Activated naive CD4-positive, alpha-beta T cell treated with anti-CD3 and anti-CD28 coated beads for 36 hours (primary cell): ENCODE results near the gene ABHD8. TPM values are rescaled to one million over a fixed set of nuclear protein-coding genes. Genes with fewer than 3 reads are reported as not detected.
"Not testable (repeated sequence)": the region's sequence is repeated elsewhere in the genome, so short reads cannot be mapped to it uniquely, and the experiment has no call there.

ENCODE experiments used
- CTCF ChIA-PET: fragments of 350-600 bp; sonication (Branson Sonifier 250); formaldehyde crosslinking; loops from one replicate; lab custom pipeline; 2021; ENCODE audit warnings: antibody characterized with exemption; lab: Charles Lee
- DNase-seq: peaks from one replicate; pipeline ENCODE4 v3.0.0-alpha.2; 2020
- H3K27ac Mint-ChIP-seq: one replicate; pipeline ENCODE4 v1.8.0; 2021; ENCODE audit warnings: mild to moderate bottlenecking, mixed read lengths
- H3K27me3 Mint-ChIP-seq: one replicate; pipeline ENCODE4 v1.8.0; 2021; ENCODE audit warnings: low read depth, mixed read lengths
- H3K36me3 Mint-ChIP-seq: one replicate; pipeline ENCODE4 v1.8.0; 2021; ENCODE audit warnings: low read depth, mixed read lengths
- H3K4me1 Mint-ChIP-seq: one replicate; pipeline ENCODE4 v1.8.0; 2021; ENCODE audit warnings: low read depth, mixed read lengths
- H3K4me3 Mint-ChIP-seq: one replicate; pipeline ENCODE4 v1.8.0; 2021; ENCODE audit warnings: mild to moderate bottlenecking, moderate library complexity, mixed read lengths
- H3K9me3 Mint-ChIP-seq: one replicate; pipeline ENCODE4 v1.8.0; 2021; ENCODE audit warnings: mixed read lengths
- intact Hi-C: fragments of 100-400 bp; cut with micrococcal nuclease; formaldehyde crosslinking; loops from one replicate; pipeline ENCODE4 v1.15.1; 2023
- total RNA-seq, 2 experiments: library from RNA; stranded (reverse); gene quantifications; one replicate each; pipeline ENCODE4 v1.2.3, GENCODE V29; 2021

Gene ABHD8
- total RNA-seq, 2 experiments from 2014 or later = 4.1 to 4.4 TPM

DNA sequence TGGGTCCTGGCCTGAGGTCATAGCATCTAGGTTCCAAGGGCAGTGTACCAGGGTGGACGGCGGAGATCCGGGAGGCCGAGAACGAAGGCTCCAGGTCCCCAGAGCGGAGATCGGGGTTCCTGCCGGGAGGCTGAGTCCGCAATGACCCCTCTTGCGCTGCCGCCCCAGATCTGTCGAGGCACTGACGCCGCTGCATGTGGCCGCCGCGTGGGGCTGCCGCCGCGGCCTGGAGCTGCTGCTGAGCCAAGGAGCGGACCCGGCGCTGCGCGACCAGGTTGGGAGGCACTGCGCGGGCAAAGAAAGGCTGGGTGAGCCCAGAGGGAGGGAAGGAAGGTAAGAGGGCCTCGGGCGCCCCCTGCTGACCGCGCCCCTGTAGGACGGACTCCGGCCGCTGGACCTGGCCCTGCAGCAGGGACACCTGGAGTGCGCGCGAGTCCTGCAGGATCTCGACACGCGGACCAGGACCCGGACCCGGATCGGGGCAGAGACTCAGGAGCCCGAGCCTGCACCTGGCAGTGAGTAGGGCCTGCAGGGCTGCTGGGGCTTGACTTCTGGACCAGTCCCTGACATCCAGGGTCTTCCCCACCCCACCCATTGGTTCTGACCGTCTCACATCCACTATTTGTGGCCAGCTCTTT lies 20.6 kb downstream of the ABHD8 start:
- peak overlapping the region; percentile 85 for H3K4me3 Mint-ChIP-seq
- H3K27ac Mint-ChIP-seq = no peak overlapping the region
- no peaks in the 10 kb centered on the region for H3K9me3 Mint-ChIP-seq
- H3K4me1 Mint-ChIP-seq = peaks cover 13% of the 10 kb centered on the region
- H3K36me3 Mint-ChIP-seq = peaks cover 17% of the 10 kb centered on the region
- intact Hi-C loops = loop anchor here (1.0 to 10.0 kb wide), 7 partner anchors 21 to 568 kb away; partner anchors contain the start of genes NWD1 and USE1
- no peaks in the 10 kb centered on the region for H3K27me3 Mint-ChIP-seq
- DNase-seq = peak; percentile 87
- CTCF ChIA-PET = interaction anchor here (0.5 to 6.2 kb wide), 13 partner anchors 10 to 294 kb away, joined by 3 to 59 read pairs (median 4); partner anchors contain the start of genes BABAM1, OCEL1, USE1 and USHBP1

DNA sequence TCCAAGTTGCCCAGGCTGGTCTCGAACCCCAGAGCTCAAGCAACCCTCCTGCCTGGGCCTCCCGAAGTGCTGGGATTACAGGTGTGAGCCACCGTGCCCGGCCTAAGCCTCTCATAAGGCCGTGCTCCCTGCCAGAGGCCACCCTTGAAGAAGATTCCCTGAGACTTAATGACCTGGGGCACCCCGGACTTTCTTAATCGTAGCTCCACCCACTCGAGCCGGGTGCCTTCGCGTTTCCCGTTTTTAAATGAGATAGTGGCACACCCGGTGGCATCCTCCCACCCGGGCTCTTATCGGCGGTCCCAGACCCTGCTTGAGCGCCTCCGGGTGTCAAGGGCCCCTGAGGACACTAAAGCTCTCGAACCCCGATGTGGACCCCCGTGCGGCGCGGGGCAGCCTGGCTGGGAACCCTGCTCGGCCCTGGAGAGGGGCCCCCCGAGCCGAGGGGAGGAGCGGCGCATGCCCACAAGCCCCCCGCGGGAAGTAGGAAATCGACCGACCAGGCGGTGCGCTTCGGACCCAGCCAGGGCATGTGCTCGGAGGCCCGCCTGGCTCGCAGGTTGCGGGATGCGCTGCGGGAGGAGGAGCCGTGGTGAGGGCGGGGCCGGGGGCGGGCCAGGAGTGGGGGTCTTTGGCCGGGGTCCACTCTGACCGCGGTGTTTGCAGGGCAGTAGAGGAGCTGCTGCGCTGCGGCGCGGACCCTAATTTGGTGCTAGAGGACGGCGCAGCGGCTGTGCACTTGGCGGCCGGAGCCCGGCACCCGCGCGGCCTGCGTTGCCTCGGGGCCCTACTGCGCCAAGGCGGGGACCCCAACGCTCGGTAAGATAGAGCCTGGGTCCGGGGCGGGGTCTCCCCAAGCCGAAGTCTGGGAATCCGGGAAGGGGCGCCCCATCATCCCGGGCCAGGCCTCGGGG lies 21.6 kb downstream of the ABHD8 start, which contains the start of gene ANKLE1:
Gene ANKLE1 (plus strand): TSS at position 511 of the 914 bp plus-strand sequence. CDS start 20 bp downstream, at position 531.
- H3K4me3 Mint-ChIP-seq = peak within 1 kb of the TSS; percentile 85
- CTCF ChIA-PET = interaction anchor here (0.5 to 6.2 kb wide), 13 partner anchors 11 to 213 kb away, joined by 3 to 59 read pairs (median 3); partner anchors contain the start of genes BABAM1, OCEL1, USE1 and USHBP1
- peaks cover 19% of the 10 kb centered on the region for H3K36me3 Mint-ChIP-seq
- intact Hi-C loops = loop anchor here (1.0 to 10.0 kb wide), 7 partner anchors 20 to 567 kb away; partner anchors contain the start of genes NWD1 and USE1
- peaks cover 13% of the 10 kb centered on the region for H3K4me1 Mint-ChIP-seq
- peak; percentile 54 for DNase-seq
- no peak within 1 kb of the TSS for H3K27ac Mint-ChIP-seq
- no peaks in the 10 kb centered on the region for H3K9me3 Mint-ChIP-seq
- no peaks in the 10 kb centered on the region for H3K27me3 Mint-ChIP-seq

DNA sequence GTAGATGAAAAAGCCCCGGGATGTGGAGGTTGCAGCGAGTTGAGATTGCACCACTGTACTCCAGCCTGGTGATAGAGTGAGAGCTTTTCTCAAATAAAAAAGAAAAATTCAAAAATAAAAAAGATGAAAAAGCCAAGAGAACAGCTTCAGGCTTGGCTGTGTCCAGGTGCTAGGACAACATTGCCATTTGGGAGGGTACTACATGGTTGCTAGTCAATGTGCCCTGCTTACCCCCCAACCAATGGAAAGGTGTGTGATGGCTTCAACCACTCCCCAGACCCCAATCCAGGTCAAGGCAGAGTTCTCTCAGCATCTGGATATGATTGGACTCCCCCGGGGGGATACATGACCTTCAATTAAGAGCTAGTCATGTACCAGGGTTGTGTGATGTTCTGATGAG lies 23.8 kb downstream of the ABHD8 start:
- no peak for DNase-seq
- Mint-ChIP-seq H3K27ac (no peak overlapping the region), H3K4me3 (no peak overlapping the region), H3K27me3 (no peaks in the 10 kb centered on the region), H3K36me3 (peaks cover 22% of the 10 kb centered on the region), H3K9me3 (no peaks in the 10 kb centered on the region), H3K4me1 (peaks cover 13% of the 10 kb centered on the region)
- intact Hi-C loops = no loop called here
- CTCF ChIA-PET = interaction anchor here (5.2 to 6.2 kb wide), 2 partner anchors 14 to 20 kb away, joined by 38 to 59 read pairs; partner anchors contain the start of genes BABAM1 and USHBP1

DNA sequence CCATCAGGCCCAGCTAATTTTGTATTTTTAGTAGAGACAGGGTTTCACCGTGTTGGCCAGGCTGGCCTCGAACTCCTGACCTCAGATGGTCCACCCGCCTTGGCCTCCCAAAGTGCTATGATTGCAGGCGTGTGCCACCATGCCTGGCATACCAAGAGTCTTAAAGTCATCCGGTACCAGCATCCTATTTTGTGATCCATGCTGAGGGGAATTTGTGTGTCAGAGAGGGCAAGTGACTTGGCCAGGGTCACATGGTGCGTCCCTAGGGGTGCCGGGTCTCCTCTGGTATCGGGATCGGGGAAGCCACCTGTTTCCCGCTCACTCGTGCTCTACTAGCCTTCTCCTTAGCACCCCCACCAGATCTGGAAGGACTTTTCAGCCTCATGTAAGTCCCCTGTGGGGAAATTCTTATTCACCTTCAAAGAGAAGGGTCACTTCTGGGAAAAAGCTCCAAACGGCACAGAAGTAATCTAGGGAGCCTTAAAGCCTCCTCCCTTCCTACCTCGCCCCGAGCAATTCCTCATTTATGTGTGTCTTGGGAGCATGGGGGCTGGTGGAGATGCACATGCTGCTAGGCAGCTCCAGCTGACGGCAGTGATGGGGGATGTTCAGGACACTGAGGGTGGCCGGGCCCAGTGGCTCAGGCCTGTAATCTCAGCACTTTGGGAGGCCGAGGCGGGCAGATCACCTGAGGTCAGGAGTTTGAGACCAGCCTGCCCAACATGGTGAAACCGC lies 27.6 kb downstream of the ABHD8 start:
- H3K4me3 Mint-ChIP-seq = no peak overlapping the region
- CTCF ChIA-PET = no interaction called here
- no peaks in the 10 kb centered on the region for H3K4me1 Mint-ChIP-seq
- H3K27ac Mint-ChIP-seq = no peak overlapping the region
- DNase-seq = no peak
- no peaks in the 10 kb centered on the region for H3K27me3 Mint-ChIP-seq
- peaks cover 19% of the 10 kb centered on the region for H3K36me3 Mint-ChIP-seq
- H3K9me3 Mint-ChIP-seq = no peaks in the 10 kb centered on the region
- intact Hi-C loops = no loop called here

DNA sequence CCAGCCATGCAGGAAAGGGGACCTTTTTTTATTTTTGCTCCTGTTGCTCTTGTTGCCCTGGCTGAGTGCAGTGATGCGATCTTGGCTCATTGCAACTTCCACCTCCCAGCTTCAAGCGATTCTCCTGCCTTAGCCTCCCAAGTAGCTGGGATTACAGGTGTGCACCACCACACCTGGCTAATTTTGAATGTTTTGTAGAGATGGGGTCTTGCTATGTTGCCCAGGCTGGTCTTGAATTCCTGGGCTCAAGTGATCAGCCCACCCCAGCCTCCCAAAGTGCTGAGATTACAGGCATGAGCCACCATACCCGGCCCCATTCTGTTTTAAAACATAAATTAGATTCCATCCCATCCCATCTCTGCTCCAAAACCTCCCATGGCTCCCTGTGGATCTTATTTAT lies 28.3 kb downstream of the ABHD8 start:
- intact Hi-C loops, H3K4me1 Mint-ChIP-seq, H3K4me3 Mint-ChIP-seq, H3K27me3 Mint-ChIP-seq, CTCF ChIA-PET, H3K27ac Mint-ChIP-seq, H3K9me3 Mint-ChIP-seq, DNase-seq: not testable (repeated sequence)
- H3K36me3 Mint-ChIP-seq = peaks cover 23% of the 10 kb centered on the region

DNA sequence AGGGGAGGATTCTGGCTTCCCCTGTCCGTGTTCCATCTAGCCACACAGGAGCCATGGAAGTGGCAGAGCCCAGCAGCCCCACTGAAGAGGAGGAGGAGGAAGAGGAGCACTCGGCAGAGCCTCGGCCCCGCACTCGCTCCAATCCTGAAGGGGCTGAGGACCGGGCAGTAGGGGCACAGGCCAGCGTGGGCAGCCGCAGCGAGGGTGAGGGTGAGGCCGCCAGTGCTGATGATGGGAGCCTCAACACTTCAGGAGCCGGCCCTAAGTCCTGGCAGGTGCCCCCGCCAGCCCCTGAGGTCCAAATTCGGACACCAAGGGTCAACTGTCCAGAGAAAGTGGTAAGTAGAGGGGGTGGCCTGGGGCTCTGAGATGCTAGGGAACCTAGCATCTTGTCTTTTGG lies 34.5 kb downstream of the ABHD8 start:
- CTCF ChIA-PET = interaction anchor here (0.6 to 0.7 kb wide), 3 partner anchors 34 to 554 kb away, joined by 3 to 4 read pairs (median 3); partner anchors contain the start of gene CCDC194
- Mint-ChIP-seq H3K27me3 (no peaks in the 10 kb centered on the region), H3K9me3 (no peaks in the 10 kb centered on the region), H3K4me1 (peaks cover 20% of the 10 kb centered on the region), H3K4me3 (peak overlapping the region; percentile 41), H3K36me3 (peaks cover 12% of the 10 kb centered on the region), H3K27ac (no peak overlapping the region)
- intact Hi-C loops = loop anchor here (5.0 kb wide), 1 partner anchor 441 kb away; the partner anchor contains the start of gene SIN3B
- DNase-seq = no peak

DNA sequence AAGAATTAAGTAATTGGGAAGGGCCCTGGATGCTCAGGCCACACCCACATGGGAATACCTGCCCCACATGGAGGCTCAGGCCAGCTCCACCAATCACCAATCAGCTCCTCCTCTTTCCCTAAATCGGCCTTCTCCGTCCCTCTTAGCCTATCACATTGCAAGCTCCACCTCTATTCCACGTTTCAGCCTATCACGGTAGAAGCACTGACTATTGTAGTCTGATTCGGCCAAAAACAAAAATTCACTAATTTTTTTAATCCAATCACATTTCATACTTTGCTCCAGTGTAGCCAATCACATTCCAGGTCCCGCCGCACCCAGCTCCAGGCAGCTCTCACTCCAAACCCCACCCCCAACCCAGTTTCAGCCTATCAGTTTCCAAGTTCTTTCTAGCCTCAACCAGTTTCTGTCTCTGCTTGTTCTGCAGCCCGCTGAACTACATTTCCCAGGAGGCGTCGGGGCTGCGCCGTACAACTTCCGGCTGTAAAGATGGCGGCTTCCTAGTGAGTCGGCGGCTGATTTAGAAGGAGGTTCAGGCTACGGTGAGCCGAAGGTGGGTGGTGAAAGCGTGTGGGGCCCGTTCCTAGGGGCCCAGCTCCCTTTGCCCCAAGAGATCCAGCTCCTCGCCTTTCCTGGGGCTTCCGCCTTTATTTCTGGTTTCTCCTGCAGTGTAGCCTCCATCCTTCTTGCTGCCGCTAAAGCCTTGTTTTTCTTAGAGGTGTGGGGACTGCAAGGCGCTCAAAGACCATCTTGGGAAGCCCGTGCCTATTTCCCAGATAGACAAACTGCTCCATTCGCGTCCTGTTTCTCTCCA lies 36.0 kb downstream of the ABHD8 start, which contains the start of gene BABAM1:
Gene BABAM1 (plus strand): TSS at position 469 of the 814 bp plus-strand sequence. CDS start 1,364 bp downstream, outside the sequence.
- peak within 1 kb of the TSS; percentile 87 for H3K4me3 Mint-ChIP-seq
- peaks cover 9% of the 10 kb centered on the region for H3K36me3 Mint-ChIP-seq
- intact Hi-C loops = loop anchor here (1.0 to 5.0 kb wide), 8 partner anchors 21 to 440 kb away; partner anchors contain the start of genes GTPBP3, HAUS8, MRPL34 and MYO9B
- peak; percentile 99 for DNase-seq
- CTCF ChIA-PET = interaction anchor here (0.5 to 5.3 kb wide), 9 partner anchors 9 to 212 kb away, joined by 3 to 38 read pairs (median 3); partner anchors contain the start of genes ANKLE1 and DDA1
- H3K27ac Mint-ChIP-seq = peak within 1 kb of the TSS; percentile 85
- peaks cover 20% of the 10 kb centered on the region for H3K4me1 Mint-ChIP-seq
- H3K27me3 Mint-ChIP-seq = no peaks in the 10 kb centered on the region
- H3K9me3 Mint-ChIP-seq = no peaks in the 10 kb centered on the region

DNA sequence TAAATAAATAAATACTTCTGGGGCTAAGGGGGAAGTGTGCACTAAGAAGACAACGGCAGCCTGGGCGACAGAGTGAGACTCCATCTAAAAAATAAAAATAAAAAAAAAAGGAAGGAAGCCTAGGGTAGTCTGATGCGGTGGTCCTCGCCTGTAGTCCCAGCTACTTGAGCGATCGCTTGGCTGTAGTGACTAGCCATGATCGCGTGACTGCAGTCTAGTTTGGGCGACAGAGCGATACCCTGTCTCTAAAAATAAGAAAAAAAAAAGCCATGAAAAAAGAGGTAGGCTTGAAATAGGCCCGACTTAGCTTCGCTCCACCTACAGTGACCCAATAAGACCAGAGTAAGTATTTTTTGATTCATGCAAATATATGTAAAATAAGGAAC lies 36.6 kb downstream of the ABHD8 start:
- no peaks in the 10 kb centered on the region for H3K9me3 Mint-ChIP-seq
- H3K4me1 Mint-ChIP-seq = peaks cover 20% of the 10 kb centered on the region
- H3K36me3 Mint-ChIP-seq = peaks cover 9% of the 10 kb centered on the region
- no peak for DNase-seq
- CTCF ChIA-PET = interaction anchor here (0.8 to 5.3 kb wide), 6 partner anchors 9 to 119 kb away, joined by 3 to 38 read pairs (median 4); partner anchors contain the start of gene ANKLE1
- no peaks in the 10 kb centered on the region for H3K27me3 Mint-ChIP-seq
- peak overlapping the region; percentile 87 for H3K4me3 Mint-ChIP-seq
- peak overlapping the region; percentile 85 for H3K27ac Mint-ChIP-seq
- intact Hi-C loops = loop anchor here (2.0 to 5.0 kb wide), 2 partner anchors 192 to 439 kb away; partner anchors contain the start of genes HAUS8, MYO9B and SIN3B

DNA sequence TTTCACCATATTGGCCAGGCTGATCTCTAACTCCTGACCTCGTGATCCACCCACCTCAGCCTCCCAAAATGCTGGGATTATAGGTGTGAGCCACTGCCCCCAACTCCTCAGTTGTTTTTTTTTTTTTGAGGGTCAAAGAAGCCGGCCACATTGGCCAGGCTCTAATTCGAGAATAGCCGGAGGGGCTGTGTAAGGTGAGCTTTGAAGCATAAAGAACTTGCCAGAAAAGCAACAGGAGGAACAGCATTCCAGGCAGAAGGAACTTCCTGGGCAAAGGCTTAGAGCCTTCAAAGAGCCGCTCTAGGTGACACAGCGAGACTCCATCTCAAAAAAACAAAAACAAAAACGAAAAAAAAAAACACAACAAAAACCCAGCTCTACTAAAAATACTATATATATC lies 37.2 kb downstream of the ABHD8 start:
- no peak overlapping the region for H3K4me3 Mint-ChIP-seq
- H3K27ac Mint-ChIP-seq = no peak overlapping the region
- DNase-seq = no peak
- H3K36me3 Mint-ChIP-seq = peaks cover 6% of the 10 kb centered on the region
- H3K4me1 Mint-ChIP-seq = peaks cover 21% of the 10 kb centered on the region
- CTCF ChIA-PET = interaction anchor here (0.6 to 5.3 kb wide), 4 partner anchors 12 to 310 kb away, joined by 3 to 38 read pairs (median 4); partner anchors contain the start of gene ANKLE1
- intact Hi-C loops = loop anchor here (2.0 to 5.0 kb wide), 2 partner anchors 191 to 439 kb away; partner anchors contain the start of genes HAUS8, MYO9B and SIN3B
- no peaks in the 10 kb centered on the region for H3K9me3 Mint-ChIP-seq
- H3K27me3 Mint-ChIP-seq = no peaks in the 10 kb centered on the region

DNA sequence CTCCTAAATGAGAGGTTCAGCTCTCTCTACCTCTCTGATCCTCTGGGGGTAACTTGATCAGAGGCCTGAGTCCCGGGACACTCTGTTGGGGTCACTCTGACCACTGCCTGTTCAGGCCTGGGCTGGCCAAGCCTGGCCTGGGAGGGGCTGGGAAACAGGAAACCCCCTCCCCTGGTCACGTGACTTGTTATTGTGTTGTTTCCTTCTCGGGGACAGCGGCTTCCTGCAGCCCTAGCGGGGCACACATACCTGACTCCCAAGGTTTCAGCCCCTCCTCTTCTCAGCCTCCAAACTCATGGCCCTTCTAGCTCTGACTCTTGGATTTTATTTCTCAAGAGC lies 38.6 kb downstream of the ABHD8 start, which contains the start of gene USHBP1:
Gene USHBP1 (minus strand): TSS at position 105 of the 339 bp plus-strand sequence. CDS start 446 bp downstream, outside the sequence.
- intact Hi-C loops = no loop called here
- Mint-ChIP-seq H3K4me3 (no peak within 1 kb of the TSS), H3K9me3 (no peaks in the 10 kb centered on the region), H3K4me1 (peaks cover 25% of the 10 kb centered on the region), H3K27ac (peak within 1 kb of the TSS; percentile 36), H3K27me3 (no peaks in the 10 kb centered on the region), H3K36me3 (peaks cover 1% of the 10 kb centered on the region)
- CTCF ChIA-PET = interaction anchor here (0.9 to 5.3 kb wide), 3 partner anchors 16 to 201 kb away, joined by 3 to 38 read pairs (median 4); partner anchors contain the start of gene ANKLE1
- DNase-seq = no peak
